H1 (cell line): ENCODE results near the gene L1TD1.

Experiments
- HDAC6 ChIP-seq: IDR thresholded peaks from one replicate; pipeline ENCODE4 v1.7.1; 2012; ENCODE audit warnings: low read depth, mild to moderate bottlenecking, inconsistent platforms, low read length, moderate library complexity
- POLR2A ChIP-seq, 2 experiments: IDR thresholded peaks; 1 replicate in 1 of 2; 2 replicates in 1 of 2; pipeline ENCODE4 v1.6.1; 2011; ENCODE audit warnings: low read depth in 2 of 2, low read length in 2 of 2, mild to moderate bottlenecking in 2 of 2; ENCODE audit errors: control extremely low read depth in 1 of 2
- SIN3A ChIP-seq, 2 experiments: IDR thresholded peaks in 1 of 2; conservative IDR thresholded peaks in 1 of 2; 2 replicates each; pipeline ENCODE4 v1.6.1; 2011 to 2012; ENCODE audit warnings: low read length in 2 of 2, improper control_type of control experiment in 1 of 2, low read depth in 1 of 2, mild to moderate bottlenecking in 1 of 2
- YY1 ChIP-seq: IDR thresholded peaks from 2 replicates; pipeline ENCODE4 v1.6.1; 2011; ENCODE audit warnings: low read depth, mild to moderate bottlenecking, low read length
- ZNF274 ChIP-seq: IDR thresholded peaks from 2 replicates; pipeline ENCODE4 v1.7.0; 2012; ENCODE audit warnings: low read length, borderline replicate concordance; ENCODE audit errors: extremely low read depth
- TF ChIP-seq, protein P1 (sequence below), 3 experiments: IDR thresholded peaks; 1 replicate in 2 of 3; 2 replicates in 1 of 3; pipeline versions ENCODE4 v1.5.1 to v1.6.1; 2011; ENCODE audit warnings: low read length in 3 of 3, mild to moderate bottlenecking in 3 of 3, inconsistent platforms in 2 of 3, low read depth in 1 of 3, moderate library complexity in 1 of 3; ENCODE audit not compliant: insufficient read depth in 1 of 3; ENCODE audit errors: control extremely low read depth in 1 of 3
- TF ChIP-seq, protein P2 (sequence below): IDR thresholded peaks from 2 replicates; pipeline ENCODE4 v1.6.1; 2012; ENCODE audit warnings: low read length, inconsistent platforms

DNA sequence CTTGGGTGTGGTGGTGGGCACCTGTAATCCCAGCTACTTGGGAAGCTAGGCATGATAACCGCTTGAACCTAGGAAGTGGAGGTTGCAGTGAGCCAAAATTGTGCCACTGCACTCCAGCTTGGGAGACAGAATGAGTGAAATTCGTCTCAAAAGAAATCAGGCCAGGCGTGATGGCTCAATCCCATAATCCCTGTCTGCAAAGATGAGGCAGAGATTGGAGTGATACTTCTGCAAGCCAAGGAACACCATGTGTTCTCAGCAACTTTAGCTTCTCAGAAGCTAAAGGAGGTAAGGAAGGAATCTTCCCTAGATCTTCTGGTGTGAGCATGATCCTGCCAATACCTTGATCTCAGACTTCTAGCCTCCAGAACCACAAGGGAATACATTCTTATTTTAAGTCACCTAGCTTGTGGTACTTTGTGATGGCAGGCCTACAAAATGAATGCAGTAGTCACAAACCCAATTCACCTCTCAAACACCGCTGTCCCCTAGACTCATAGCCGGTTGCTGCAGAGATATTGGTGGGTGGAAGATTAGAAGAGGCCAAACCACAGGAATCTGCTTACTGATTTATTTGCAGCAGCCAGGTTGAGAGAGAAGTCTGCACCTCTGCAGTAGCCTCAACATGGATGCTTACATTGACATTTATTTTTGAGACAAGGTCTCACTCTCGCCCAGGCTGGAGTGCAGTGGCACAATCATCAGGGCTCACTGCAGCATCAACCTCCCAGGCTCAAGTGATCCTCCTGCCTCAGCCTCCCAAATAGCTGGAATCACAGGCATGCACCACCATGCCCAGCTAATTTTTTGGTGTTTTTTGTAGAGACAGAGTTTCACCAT is 18.6 kb downstream of the L1TD1 start:
- TF ChIP-seq HDAC6 (no peak), YY1 (no peak), SIN3A (conservative IDR thresholded peaks at IDR 0.05 in 1 of 2, IDR thresholded peaks at IDR 0.05 in 1 of 2; ENCODE audit: low read depth in 1 of 2, low read length in 2 of 2) (no peak), ZNF274 (no peak), POLR2A (IDR thresholded peaks at IDR 0.05; ENCODE audit: control extremely low read depth in 1 of 2, low read depth in 2 of 2, low read length in 2 of 2) (peak; percentile 48 to 88)
- TF ChIP-seq, protein P1, sequence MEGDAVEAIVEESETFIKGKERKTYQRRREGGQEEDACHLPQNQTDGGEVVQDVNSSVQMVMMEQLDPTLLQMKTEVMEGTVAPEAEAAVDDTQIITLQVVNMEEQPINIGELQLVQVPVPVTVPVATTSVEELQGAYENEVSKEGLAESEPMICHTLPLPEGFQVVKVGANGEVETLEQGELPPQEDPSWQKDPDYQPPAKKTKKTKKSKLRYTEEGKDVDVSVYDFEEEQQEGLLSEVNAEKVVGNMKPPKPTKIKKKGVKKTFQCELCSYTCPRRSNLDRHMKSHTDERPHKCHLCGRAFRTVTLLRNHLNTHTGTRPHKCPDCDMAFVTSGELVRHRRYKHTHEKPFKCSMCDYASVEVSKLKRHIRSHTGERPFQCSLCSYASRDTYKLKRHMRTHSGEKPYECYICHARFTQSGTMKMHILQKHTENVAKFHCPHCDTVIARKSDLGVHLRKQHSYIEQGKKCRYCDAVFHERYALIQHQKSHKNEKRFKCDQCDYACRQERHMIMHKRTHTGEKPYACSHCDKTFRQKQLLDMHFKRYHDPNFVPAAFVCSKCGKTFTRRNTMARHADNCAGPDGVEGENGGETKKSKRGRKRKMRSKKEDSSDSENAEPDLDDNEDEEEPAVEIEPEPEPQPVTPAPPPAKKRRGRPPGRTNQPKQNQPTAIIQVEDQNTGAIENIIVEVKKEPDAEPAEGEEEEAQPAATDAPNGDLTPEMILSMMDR (IDR thresholded peaks at IDR 0.05; ENCODE audit: control extremely low read depth in 1 of 3, insufficient read depth in 1 of 3, low read depth in 1 of 3, low read length in 3 of 3) = no peak
- TF ChIP-seq, protein P2, sequence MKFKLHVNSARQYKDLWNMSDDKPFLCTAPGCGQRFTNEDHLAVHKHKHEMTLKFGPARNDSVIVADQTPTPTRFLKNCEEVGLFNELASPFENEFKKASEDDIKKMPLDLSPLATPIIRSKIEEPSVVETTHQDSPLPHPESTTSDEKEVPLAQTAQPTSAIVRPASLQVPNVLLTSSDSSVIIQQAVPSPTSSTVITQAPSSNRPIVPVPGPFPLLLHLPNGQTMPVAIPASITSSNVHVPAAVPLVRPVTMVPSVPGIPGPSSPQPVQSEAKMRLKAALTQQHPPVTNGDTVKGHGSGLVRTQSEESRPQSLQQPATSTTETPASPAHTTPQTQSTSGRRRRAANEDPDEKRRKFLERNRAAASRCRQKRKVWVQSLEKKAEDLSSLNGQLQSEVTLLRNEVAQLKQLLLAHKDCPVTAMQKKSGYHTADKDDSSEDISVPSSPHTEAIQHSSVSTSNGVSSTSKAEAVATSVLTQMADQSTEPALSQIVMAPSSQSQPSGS = no peak
